HCT116 (cell line): ENCODE results near the gene ANAPC4. TPM values are rescaled to one million over a fixed set of nuclear protein-coding genes. Genes with fewer than 3 reads are reported as not detected.

Experiments used
- ATAC-seq: fragments of 200-7000 bp; cut with Tn5 transposase; 2 replicates; pipeline ENCODE4 v1.9.1; 2020; ENCODE audit warnings: mild to moderate bottlenecking, moderate library complexity
- BruUV-seq: library from RNA; stranded (reverse); fragments of 400-500 nt; replicated peaks from 2 replicates; lab custom pipeline; 2021; lab: Mats Ljungman, UMichigan
- CTCF ChIA-PET: fragments of 300-600 bp; sonication (Branson Sonifier 250); formaldehyde crosslinking; loops from one replicate; lab custom pipeline; 2021; ENCODE audit warnings: antibody characterized with exemption; lab: Charles Lee
- POLR2A ChIA-PET: fragments of 300-600, 350-600 bp; sonication (Branson Sonifier 250); formaldehyde crosslinking; loops from one replicate; lab custom pipeline; 2021; ENCODE audit warnings: antibody characterized with exemption; lab: Charles Lee
- RAD21 ChIA-PET, 2 experiments: fragments of 300-600 bp; sonication (Branson Sonifier 250); formaldehyde crosslinking; loops; one replicate each; lab custom pipeline; 2023; ENCODE audit warnings: low total read pairs in 2 of 2; ENCODE audit not compliant: uncharacterized antibody in 2 of 2, unreplicated experiment in 2 of 2, low non-redundant PET in 1 of 2; lab: Charles Lee
- DNase-seq: peaks from one replicate; pipeline ENCODE4 v3.0.0-alpha.2; 2010; ENCODE audit warnings: low read depth, low spot score
- H2AFZ ChIP-seq: fragments of 200-600 bp; shearing (Covaris generic), sonication (generic); 2 replicates; pipeline ENCODE4 v1.6.1; 2017; ENCODE audit warnings: low read depth, mixed run types, mixed read lengths, antibody characterized with exemption, low read length; ENCODE audit not compliant: poor library complexity, severe bottlenecking
- H3K27ac ChIP-seq: 2 replicates; pipeline ENCODE4 v1.5.1; 2012; ENCODE audit warnings: low read depth, low read length
- H3K27me3 ChIP-seq: fragments of 200-600 bp; sonication (generic); 2 replicates; pipeline ENCODE4 v1.6.1; 2016; ENCODE audit warnings: mixed run types, low read length, mixed read lengths; ENCODE audit not compliant: insufficient read depth
- H3K36me3 ChIP-seq, 2 experiments: fragments of 200-500 bp in 1 of 2; fragments of 200-600 bp in 1 of 2; sonication (Bioruptor generic) in 1 of 2; sonication (generic) in 1 of 2; 2 replicates each; pipeline versions ENCODE4 v1.5.1 to v1.6.1; 2014 to 2016; ENCODE audit warnings: low read length in 2 of 2, inconsistent platforms in 1 of 2, mixed read lengths in 1 of 2, mixed run types in 1 of 2; ENCODE audit not compliant: insufficient read depth in 2 of 2, control insufficient read depth in 1 of 2
- H3K4me1 ChIP-seq, 2 experiments: fragments of 200-600 bp in 1 of 2; sonication (generic) in 1 of 2; 2 replicates each; pipeline versions ENCODE4 v1.5.1 to v1.6.1; 2012 to 2017; ENCODE audit warnings: low read length in 2 of 2, inconsistent platforms in 1 of 2, mild to moderate bottlenecking in 1 of 2, mixed read lengths in 1 of 2, mixed run types in 1 of 2, moderate library complexity in 1 of 2; ENCODE audit not compliant: insufficient read depth in 2 of 2, control insufficient read depth in 1 of 2
- H3K4me2 ChIP-seq: fragments of 200-600 bp; sonication (generic); 2 replicates; pipeline ENCODE4 v1.6.1; 2017; ENCODE audit warnings: mixed run types, low read length, mixed read lengths
- H3K4me3 ChIP-seq, 2 experiments: fragments of 200-600 bp in 1 of 2; sonication (generic) in 1 of 2; replicated peaks in 1 of 2; 2 replicates each; pipeline ENCODE4 v1.5.1; 2011 to 2016; ENCODE audit warnings: low read length in 2 of 2, control low read depth in 1 of 2, low read depth in 1 of 2, mild to moderate bottlenecking in 1 of 2, mixed read lengths in 1 of 2, mixed run types in 1 of 2
- H3K79me2 ChIP-seq: fragments of 200-600 bp; sonication (generic); 2 replicates; pipeline ENCODE4 v1.6.1; 2017; ENCODE audit warnings: mild to moderate bottlenecking, mixed run types, low read length, moderate library complexity, mixed read lengths; ENCODE audit not compliant: insufficient read depth
- H3K9ac ChIP-seq: fragments of 200-600 bp; sonication (generic); 2 replicates; pipeline ENCODE4 v1.6.1; 2016; ENCODE audit warnings: low read length, mixed read lengths
- H3K9me2 ChIP-seq: fragments of 200-600 bp; sonication (generic), shearing (Covaris generic); 2 replicates; pipeline ENCODE4 v1.6.1; 2017; ENCODE audit warnings: mixed run types, mild to moderate bottlenecking, moderate library complexity; ENCODE audit not compliant: insufficient read depth
- H3K9me3 ChIP-seq, 2 experiments: fragments of 200-500 bp in 1 of 2; fragments of 200-600 bp in 1 of 2; sonication (Bioruptor generic) in 1 of 2; sonication (generic) in 1 of 2; 2 replicates each; pipeline ENCODE4 v1.6.1; 2014 to 2017; ENCODE audit warnings: low read length in 2 of 2, mixed read lengths in 2 of 2, inconsistent platforms in 1 of 2, low read depth in 1 of 2, mild to moderate bottlenecking in 1 of 2, mixed run types in 1 of 2, moderate library complexity in 1 of 2; ENCODE audit not compliant: control insufficient read depth in 1 of 2, insufficient read depth in 1 of 2
- H4K20me1 ChIP-seq: fragments of 200-600 bp; sonication (generic), shearing (Covaris generic); 2 replicates; pipeline ENCODE4 v1.6.1; 2017; ENCODE audit warnings: mixed run types, mild to moderate bottlenecking, moderate library complexity; ENCODE audit not compliant: insufficient read depth
- CBX3 ChIP-seq: IDR thresholded peaks from 2 replicates; pipeline ENCODE4 v1.6.1; 2012; ENCODE audit warnings: low read depth
- CEBPB ChIP-seq: IDR thresholded peaks from 2 replicates; pipeline ENCODE4 v1.6.1; 2012; ENCODE audit warnings: low read depth
- CTCF ChIP-seq, 3 experiments: fragments of 200-600 bp in 1 of 3; sonication (generic) in 1 of 3; IDR thresholded peaks in 2 of 3; conservative IDR thresholded peaks in 1 of 3; 2 replicates each; pipeline ENCODE4 v1.5.1; 2012 to 2017; ENCODE audit warnings: low read depth in 2 of 3, low read length in 2 of 3, antibody characterized with exemption in 1 of 3, borderline replicate concordance in 1 of 3, control low read depth in 1 of 3, mild to moderate bottlenecking in 1 of 3, mixed read lengths in 1 of 3, mixed run types in 1 of 3, moderate library complexity in 1 of 3; ENCODE audit not compliant: insufficient read depth in 1 of 3
- EZH2 ChIP-seq: fragments of 200-600 bp; sonication (generic); IDR thresholded peaks from 2 replicates; pipeline ENCODE4 v1.6.1; 2017; ENCODE audit warnings: antibody characterized with exemption, mixed run types
- EZH2phosphoT487 ChIP-seq: fragments of 200-600 bp; IDR thresholded peaks from 2 replicates; pipeline ENCODE4 v1.6.1; 2018; ENCODE audit warnings: antibody characterized with exemption, borderline replicate concordance
- FOSL1 ChIP-seq: IDR thresholded peaks from 2 replicates; pipeline ENCODE4 v1.6.1; 2012; ENCODE audit warnings: low read depth
- JUND ChIP-seq: IDR thresholded peaks from 2 replicates; pipeline ENCODE4 v1.6.1; 2012
- RAD21 ChIP-seq: IDR thresholded peaks from 2 replicates; pipeline ENCODE4 v1.6.1; 2012; ENCODE audit warnings: low read depth, mild to moderate bottlenecking
- SRF ChIP-seq: IDR thresholded peaks from 2 replicates; pipeline ENCODE4 v1.6.1; 2012; ENCODE audit warnings: low read depth
- ZFX ChIP-seq: fragments of 450-650 bp; IDR thresholded peaks from 2 replicates; pipeline ENCODE4 v1.6.1; 2017
- intact Hi-C: fragments of 100-400 bp; cut with micrococcal nuclease; formaldehyde crosslinking; loops from 2 replicates; pipeline ENCODE4 v1.10.0; 2022
- total RNA-seq: library from RNA; stranded (reverse); gene quantifications from one replicate; pipeline ENCODE4 v1.2.1, GENCODE V29; 2021; ENCODE audit not compliant: unreplicated experiment
- TF ChIP-seq, protein P1 (sequence below): IDR thresholded peaks from 2 replicates; pipeline ENCODE4 v1.6.1; 2012; ENCODE audit warnings: low read depth

The ANAPC4 gene
- total RNA-seq, 1 experiment from 2014 or later: 29.2 TPM

DNA sequence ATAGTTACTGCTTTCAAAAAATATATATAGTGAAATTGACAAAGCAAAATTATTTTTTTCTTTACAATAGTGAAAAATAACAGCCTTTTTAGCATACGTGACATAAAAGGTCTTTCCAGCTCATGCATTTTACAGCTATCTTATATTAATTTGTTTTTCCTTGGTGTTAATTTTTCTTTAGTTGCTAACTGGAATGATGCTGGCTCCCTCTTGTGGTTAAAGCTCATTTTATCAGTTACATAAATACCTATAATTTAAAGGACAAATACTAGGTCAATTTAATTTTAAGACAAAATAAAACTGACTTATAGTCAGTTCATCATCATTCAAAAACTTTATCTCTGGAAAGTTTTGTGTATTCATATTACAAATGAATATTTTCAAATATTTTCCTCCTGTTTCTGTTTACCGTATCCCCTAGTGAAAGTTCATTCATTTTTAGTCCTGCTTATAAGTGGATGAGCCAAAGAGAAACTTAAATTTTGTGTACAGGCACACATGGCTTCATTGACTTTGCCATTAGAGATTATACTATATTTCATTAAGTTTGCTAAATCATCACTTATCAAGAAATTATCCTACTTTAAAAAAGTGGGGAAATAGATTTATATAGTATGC, 9.9 kb upstream of the ANAPC4 start:
- ATAC-seq (no peak), DNase-seq (no peak)
- Histone ChIP-seq H3K36me3 (no peaks in the 10 kb centered on the region), H3K79me2 (no peaks in the 10 kb centered on the region), H3K9me3 (no peaks in the 10 kb centered on the region), H3K9ac (no peak overlapping the region), H3K4me1 (no peaks in the 10 kb centered on the region), H3K9me2 (no peaks in the 10 kb centered on the region), H3K4me3 (no peak overlapping the region), H3K27me3 (no peaks in the 10 kb centered on the region), H3K27ac (no peak overlapping the region), H3K4me2 (no peak overlapping the region), H2AFZ (no peak overlapping the region), H4K20me1 (no peaks in the 10 kb centered on the region)
- ChIA-PET RAD21 (interaction anchor here (1.4 to 1.6 kb wide), 2 partner anchors 55 to 387 kb away, joined by 3 to 6 read pairs; no protein-coding TSS in a partner anchor), CTCF (interaction anchor here (0.6 to 4.7 kb wide), 23 partner anchors 9 to 1097 kb away, joined by 3 to 46 read pairs (median 3); partner anchors contain the start of genes ANAPC4, SEPSECS and ZCCHC4), POLR2A (interaction anchor here (0.7 kb wide), 1 partner anchor 55 kb away, joined by 3 read pairs; the partner anchor contains the start of gene ZCCHC4)
- TF ChIP-seq JUND (no peak), RAD21 (peak; percentile 77), CTCF (IDR thresholded peaks at IDR 0.05 in 2 of 3, conservative IDR thresholded peaks at IDR 0.05 in 1 of 3; ENCODE audit: borderline replicate concordance in 1 of 3, insufficient read depth in 1 of 3, low read depth in 2 of 3, low read length in 2 of 3) (peak; percentile 55 to 72 (median 69); a peak in 5 of 6 replicates), FOSL1 (no peak)
- intact Hi-C loops: loop anchor here (1.0 kb wide), 2 partner anchors 187 to 387 kb away; no protein-coding TSS in a partner anchor
- BruUV-seq: no TSS peak

DNA sequence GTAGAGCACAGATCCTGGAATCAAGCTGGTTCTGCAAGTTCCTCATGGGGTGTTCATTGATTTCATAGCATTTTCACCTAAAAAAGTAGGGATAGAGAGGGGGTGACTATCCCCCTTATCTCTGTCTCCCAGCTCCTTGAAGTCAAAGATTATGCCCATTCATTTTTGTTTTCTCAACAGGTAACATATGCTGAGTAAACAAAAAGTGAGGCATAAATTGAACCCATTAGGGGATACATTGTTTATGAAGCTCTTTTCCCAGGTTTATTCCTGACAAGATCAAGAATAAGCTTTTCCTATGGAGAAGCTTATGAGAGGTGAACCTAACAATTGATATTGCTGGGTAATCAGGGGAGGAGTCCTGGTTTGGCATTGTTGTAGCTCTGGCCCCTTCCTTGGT, 9.2 kb upstream of the ANAPC4 start:
- BruUV-seq: no TSS peak
- POLR2A ChIA-PET: interaction anchor here (1.1 kb wide), 1 partner anchor 9 kb away, joined by 7 read pairs; the partner anchor contains the start of gene ANAPC4
- RAD21 ChIA-PET: no interaction called here
- TF ChIP-seq RAD21: no peak
- no peak for TF ChIP-seq ZFX
- no peak for TF ChIP-seq EZH2phosphoT487
- no peak for TF ChIP-seq SRF
- no peak for TF ChIP-seq CBX3
- TF ChIP-seq, protein P1, sequence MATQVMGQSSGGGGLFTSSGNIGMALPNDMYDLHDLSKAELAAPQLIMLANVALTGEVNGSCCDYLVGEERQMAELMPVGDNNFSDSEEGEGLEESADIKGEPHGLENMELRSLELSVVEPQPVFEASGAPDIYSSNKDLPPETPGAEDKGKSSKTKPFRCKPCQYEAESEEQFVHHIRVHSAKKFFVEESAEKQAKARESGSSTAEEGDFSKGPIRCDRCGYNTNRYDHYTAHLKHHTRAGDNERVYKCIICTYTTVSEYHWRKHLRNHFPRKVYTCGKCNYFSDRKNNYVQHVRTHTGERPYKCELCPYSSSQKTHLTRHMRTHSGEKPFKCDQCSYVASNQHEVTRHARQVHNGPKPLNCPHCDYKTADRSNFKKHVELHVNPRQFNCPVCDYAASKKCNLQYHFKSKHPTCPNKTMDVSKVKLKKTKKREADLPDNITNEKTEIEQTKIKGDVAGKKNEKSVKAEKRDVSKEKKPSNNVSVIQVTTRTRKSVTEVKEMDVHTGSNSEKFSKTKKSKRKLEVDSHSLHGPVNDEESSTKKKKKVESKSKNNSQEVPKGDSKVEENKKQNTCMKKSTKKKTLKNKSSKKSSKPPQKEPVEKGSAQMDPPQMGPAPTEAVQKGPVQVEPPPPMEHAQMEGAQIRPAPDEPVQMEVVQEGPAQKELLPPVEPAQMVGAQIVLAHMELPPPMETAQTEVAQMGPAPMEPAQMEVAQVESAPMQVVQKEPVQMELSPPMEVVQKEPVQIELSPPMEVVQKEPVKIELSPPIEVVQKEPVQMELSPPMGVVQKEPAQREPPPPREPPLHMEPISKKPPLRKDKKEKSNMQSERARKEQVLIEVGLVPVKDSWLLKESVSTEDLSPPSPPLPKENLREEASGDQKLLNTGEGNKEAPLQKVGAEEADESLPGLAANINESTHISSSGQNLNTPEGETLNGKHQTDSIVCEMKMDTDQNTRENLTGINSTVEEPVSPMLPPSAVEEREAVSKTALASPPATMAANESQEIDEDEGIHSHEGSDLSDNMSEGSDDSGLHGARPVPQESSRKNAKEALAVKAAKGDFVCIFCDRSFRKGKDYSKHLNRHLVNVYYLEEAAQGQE: no peak
- TF ChIP-seq FOSL1: no peak
- TF ChIP-seq CEBPB: no peak
- no peak for TF ChIP-seq EZH2

More for the DNA sequence above, 9.2 kb upstream of the ANAPC4 start:
- Histone ChIP-seq H3K9me3 (no peaks in the 10 kb centered on the region), H3K79me2 (no peaks in the 10 kb centered on the region), H3K9ac (no peak overlapping the region), H3K36me3 (no peaks in the 10 kb centered on the region), H2AFZ (no peak overlapping the region), H3K27me3 (no peaks in the 10 kb centered on the region), H3K9me2 (no peaks in the 10 kb centered on the region), H3K4me1 (no peaks in the 10 kb centered on the region), H4K20me1 (no peaks in the 10 kb centered on the region), H3K27ac (no peak overlapping the region), H3K4me2 (no peak overlapping the region), H3K4me3 (no peak overlapping the region)
- CTCF ChIA-PET: interaction anchor here (1.6 to 4.7 kb wide), 4 partner anchors 56 to 387 kb away, joined by 4 to 46 read pairs (median 20); partner anchors contain the start of gene ZCCHC4
- DNase-seq (no peak), ATAC-seq (no peak)
- intact Hi-C loops: loop anchor here (1.0 kb wide), 2 partner anchors 188 to 388 kb away; no protein-coding TSS in a partner anchor
